Measurements from ENCODE around the gene ADGRE3. TPM values are rescaled to one million over a fixed set of nuclear protein-coding genes. Genes with fewer than 3 reads are reported as not detected.

Gene ADGRE3
- total and polyA plus RNA-seq, 2 of the 4 experiments (the other 2 are of a cell fraction), result not detected

GRCh38 chr19:14648506-14648905, 26.1 kb downstream of the ADGRE3 start:
- H4K8ac ChIP-seq (ENCODE audit: low read depth in 2 of 2, low read length in 2 of 2), result no peak overlapping the region
- no peak overlapping the region for H4K5ac ChIP-seq (ENCODE audit: low read depth, low read length)
- H3K56ac ChIP-seq (ENCODE audit: extremely low read depth, insufficient read depth, low read length), result no peak overlapping the region
- no peak overlapping the region for H3K4ac ChIP-seq (ENCODE audit: low read depth, low read length)
- no peak overlapping the region for H3K23ac ChIP-seq (ENCODE audit: low read depth, low read length)
- H2AK5ac ChIP-seq (ENCODE audit: low read depth, low read length), result no peak overlapping the region
- dilution Hi-C loops (cut with HindIII; ENCODE audit: low sequenced_read_pairs, unreplicated experiment) (no loop called here), intact Hi-C loops (cut with micrococcal nuclease) (no loop called here), in situ Hi-C loops (cut with MboI; ENCODE audit: low sequenced_read_pairs) (no loop called here)
- H4K20me1 ChIP-seq (ENCODE audit: insufficient read depth, low read length), result no peaks in the 10 kb centered on the region
- 89% methylated on average over 2 of the region's 2 CpGs; no CpG with 5 or more reads in 1 of the 2 experiments for WGBS, 2 experiments (ENCODE audit: extremely low coverage in 2 of 2, insufficient read length in 1 of 2)
- H4K91ac ChIP-seq (ENCODE audit: insufficient read depth, low read depth, low read length), result no peak overlapping the region
- H2BK15ac ChIP-seq (ENCODE audit: low read depth, low read length), result no peak overlapping the region
- no peak overlapping the region for H3K4me2 ChIP-seq (ENCODE audit: low read depth, low read length)
- no peak overlapping the region for H2BK20ac ChIP-seq (ENCODE audit: low read depth, low read length)
- no peaks in the 10 kb centered on the region for H3K36me3 ChIP-seq (ENCODE audit: control insufficient read depth, insufficient read depth, low read length)
- no TSS peak for BruUV-seq (replicated peaks)
- H3K27ac ChIP-seq (ENCODE audit: insufficient read depth, low read length), result no peak overlapping the region
- CTCF ChIA-PET, result no interaction called here
- no peaks in the 10 kb centered on the region; the same call in 1 of the 2 replicates for H3K9me3 ChIP-seq (ENCODE audit: control insufficient read depth, insufficient read depth, low read length)
- no peaks in the 10 kb centered on the region for H3K9me1 ChIP-seq (ENCODE audit: insufficient read depth, low read length)
- DNase-seq (no peak), ATAC-seq (ENCODE audit: low read depth) (no peak)
- no peak for TF ChIP-seq RAD21 (IDR thresholded peaks at IDR 0.05; ENCODE audit: low read length)
- TF ChIP-seq, protein P1, sequence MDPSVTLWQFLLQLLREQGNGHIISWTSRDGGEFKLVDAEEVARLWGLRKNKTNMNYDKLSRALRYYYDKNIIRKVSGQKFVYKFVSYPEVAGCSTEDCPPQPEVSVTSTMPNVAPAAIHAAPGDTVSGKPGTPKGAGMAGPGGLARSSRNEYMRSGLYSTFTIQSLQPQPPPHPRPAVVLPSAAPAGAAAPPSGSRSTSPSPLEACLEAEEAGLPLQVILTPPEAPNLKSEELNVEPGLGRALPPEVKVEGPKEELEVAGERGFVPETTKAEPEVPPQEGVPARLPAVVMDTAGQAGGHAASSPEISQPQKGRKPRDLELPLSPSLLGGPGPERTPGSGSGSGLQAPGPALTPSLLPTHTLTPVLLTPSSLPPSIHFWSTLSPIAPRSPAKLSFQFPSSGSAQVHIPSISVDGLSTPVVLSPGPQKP (IDR thresholded peaks at IDR 0.05; ENCODE audit: borderline replicate concordance, low read depth, low read length), result no peak
- TF ChIP-seq SMC3 (IDR thresholded peaks at IDR 0.05; ENCODE audit: low read depth, low read length), result no peak
- no peak for TF ChIP-seq FOS (IDR thresholded peaks at IDR 0.05; ENCODE audit: low read depth, low read length)
- no peak for TF ChIP-seq MAZ (IDR thresholded peaks at IDR 0.05; ENCODE audit: borderline replicate concordance, low read depth, low read length)
- TF ChIP-seq, protein P2, sequence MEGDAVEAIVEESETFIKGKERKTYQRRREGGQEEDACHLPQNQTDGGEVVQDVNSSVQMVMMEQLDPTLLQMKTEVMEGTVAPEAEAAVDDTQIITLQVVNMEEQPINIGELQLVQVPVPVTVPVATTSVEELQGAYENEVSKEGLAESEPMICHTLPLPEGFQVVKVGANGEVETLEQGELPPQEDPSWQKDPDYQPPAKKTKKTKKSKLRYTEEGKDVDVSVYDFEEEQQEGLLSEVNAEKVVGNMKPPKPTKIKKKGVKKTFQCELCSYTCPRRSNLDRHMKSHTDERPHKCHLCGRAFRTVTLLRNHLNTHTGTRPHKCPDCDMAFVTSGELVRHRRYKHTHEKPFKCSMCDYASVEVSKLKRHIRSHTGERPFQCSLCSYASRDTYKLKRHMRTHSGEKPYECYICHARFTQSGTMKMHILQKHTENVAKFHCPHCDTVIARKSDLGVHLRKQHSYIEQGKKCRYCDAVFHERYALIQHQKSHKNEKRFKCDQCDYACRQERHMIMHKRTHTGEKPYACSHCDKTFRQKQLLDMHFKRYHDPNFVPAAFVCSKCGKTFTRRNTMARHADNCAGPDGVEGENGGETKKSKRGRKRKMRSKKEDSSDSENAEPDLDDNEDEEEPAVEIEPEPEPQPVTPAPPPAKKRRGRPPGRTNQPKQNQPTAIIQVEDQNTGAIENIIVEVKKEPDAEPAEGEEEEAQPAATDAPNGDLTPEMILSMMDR (conservative IDR thresholded peaks at IDR 0.05; ENCODE audit: low read depth, low read length), result no peak
- no peak for TF ChIP-seq BHLHE40 (IDR thresholded peaks at IDR 0.05; ENCODE audit: low read depth, low read length)
- TF ChIP-seq POLR2A (IDR thresholded peaks at IDR 0.05; ENCODE audit: low read depth, low read length), result no peak
- H3K18ac ChIP-seq (ENCODE audit: low read depth, low read length), result no peak overlapping the region
- no peaks in the 10 kb centered on the region for H3K4me1 ChIP-seq (ENCODE audit: control insufficient read depth, insufficient read depth, low read length)
- H2BK120ac ChIP-seq (ENCODE audit: low read depth, low read length), result no peak overlapping the region
- H3K9ac ChIP-seq (ENCODE audit: low read depth, low read length), result no peak overlapping the region
- no peaks in the 10 kb centered on the region for H3K27me3 ChIP-seq (ENCODE audit: control insufficient read depth, insufficient read depth, low read length)
- no peak overlapping the region for H2AFZ ChIP-seq (replicated peaks; ENCODE audit: low read length, poor library complexity)
- no peaks in the 10 kb centered on the region for H3K79me1 ChIP-seq (ENCODE audit: low read depth in 1 of 2, low read length in 2 of 2)
- no peak overlapping the region for H3K14ac ChIP-seq (replicated peaks; ENCODE audit: low read depth, low read length)
- H3K4me3 ChIP-seq (ENCODE audit: insufficient read depth, low read depth, low read length), result no peak overlapping the region
- H2AK9ac ChIP-seq (replicated peaks; ENCODE audit: low read depth, low read length, poor library complexity), result no peak overlapping the region
- POLR2A ChIA-PET (ENCODE audit: unreplicated experiment), result no interaction called here
- H2BK5ac ChIP-seq (ENCODE audit: low read depth, low read length, poor library complexity, severe bottlenecking), result no peak overlapping the region
